ENCODE results near the gene TMEM79. TPM values are rescaled to one million over a fixed set of nuclear protein-coding genes. Genes with fewer than 3 reads are reported as not detected.

Gene TMEM79
- total RNA-seq, 1 experiment from 2014 or later: 9.1 TPM

DNA sequence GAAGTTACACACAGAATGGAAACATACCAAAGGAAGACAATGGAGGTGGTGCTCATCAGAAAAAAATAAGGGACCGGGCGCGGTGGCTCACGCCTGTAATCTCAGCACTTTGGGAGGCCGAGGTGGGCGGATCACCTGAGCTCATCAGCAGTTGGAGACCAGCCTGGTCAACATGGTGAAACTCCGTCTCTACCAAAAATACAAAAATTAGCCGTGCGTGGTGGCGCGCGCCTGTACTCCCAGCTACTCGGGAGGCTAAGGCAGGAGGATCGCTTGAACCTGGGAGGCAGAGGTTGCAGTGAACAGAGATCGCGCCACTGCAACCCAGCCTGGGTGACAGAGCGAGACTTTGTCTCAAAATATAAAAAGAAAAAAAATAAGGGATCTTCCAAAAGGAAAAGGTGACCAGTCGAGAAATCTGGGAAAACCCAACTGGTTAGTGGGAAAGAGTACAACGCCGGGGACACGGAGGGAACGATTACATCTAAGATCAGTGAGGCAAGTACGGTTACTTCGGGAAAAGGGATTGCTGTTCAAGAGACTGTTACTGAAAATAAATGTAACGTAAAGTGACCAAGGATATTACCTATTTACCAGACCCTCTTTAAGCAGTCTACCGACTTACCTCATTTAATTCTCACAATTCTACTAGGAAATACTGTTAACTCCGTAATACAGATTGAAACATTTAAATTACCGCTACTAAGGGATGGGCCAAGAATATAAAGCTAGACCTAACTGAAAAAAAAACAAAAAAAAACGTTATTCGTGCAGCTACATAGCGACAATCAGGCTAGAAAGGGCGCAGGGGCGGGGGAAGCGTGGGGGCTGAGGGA, 53.1 kb downstream of the TMEM79 start:
- H3K36me3 ChIP-seq (ENCODE audit: insufficient read depth, low read length, poor library complexity, severe bottlenecking): peaks cover 38% of the 10 kb centered on the region
- peak overlapping the region; percentile 86 for H3K27ac ChIP-seq (ENCODE audit: low read depth, low read length, poor library complexity, severe bottlenecking)
- no peaks in the 10 kb centered on the region for H3K9me3 ChIP-seq (ENCODE audit: low read depth, low read length, poor library complexity, severe bottlenecking)
- no peaks in the 10 kb centered on the region for H3K27me3 ChIP-seq (replicated peaks; ENCODE audit: insufficient read depth, low read depth, low read length, poor library complexity)
- CTCF ChIA-PET: interaction anchor here (0.6 to 0.7 kb wide), 2 partner anchors 16 to 359 kb away, joined by 3 to 4 read pairs; partner anchors contain the start of gene ARHGEF2
- H3K4me3 ChIP-seq (ENCODE audit: low read depth, low read length, poor library complexity, severe bottlenecking): peak overlapping the region; percentile 88
- intact Hi-C loops (cut with micrococcal nuclease; ENCODE audit: unreplicated experiment): loop anchor here (10.0 kb wide), 1 partner anchor 62 kb away; no protein-coding TSS in a partner anchor
- DNase-seq (ENCODE audit: low spot score): peak; percentile 29
- TSS peak; percentile 53 for BruUV-seq (replicated peaks)
- peaks cover 14% of the 10 kb centered on the region for H3K4me1 ChIP-seq (ENCODE audit: insufficient read depth, low read length, poor library complexity, severe bottlenecking)
- POLR2A ChIA-PET (ENCODE audit: low non-redundant PET): interaction anchor here (0.5 kb wide), 1 partner anchor 1064 kb away, joined by 8 read pairs; the partner anchor contains the start of gene CLK2
- TF ChIP-seq, protein P1, sequence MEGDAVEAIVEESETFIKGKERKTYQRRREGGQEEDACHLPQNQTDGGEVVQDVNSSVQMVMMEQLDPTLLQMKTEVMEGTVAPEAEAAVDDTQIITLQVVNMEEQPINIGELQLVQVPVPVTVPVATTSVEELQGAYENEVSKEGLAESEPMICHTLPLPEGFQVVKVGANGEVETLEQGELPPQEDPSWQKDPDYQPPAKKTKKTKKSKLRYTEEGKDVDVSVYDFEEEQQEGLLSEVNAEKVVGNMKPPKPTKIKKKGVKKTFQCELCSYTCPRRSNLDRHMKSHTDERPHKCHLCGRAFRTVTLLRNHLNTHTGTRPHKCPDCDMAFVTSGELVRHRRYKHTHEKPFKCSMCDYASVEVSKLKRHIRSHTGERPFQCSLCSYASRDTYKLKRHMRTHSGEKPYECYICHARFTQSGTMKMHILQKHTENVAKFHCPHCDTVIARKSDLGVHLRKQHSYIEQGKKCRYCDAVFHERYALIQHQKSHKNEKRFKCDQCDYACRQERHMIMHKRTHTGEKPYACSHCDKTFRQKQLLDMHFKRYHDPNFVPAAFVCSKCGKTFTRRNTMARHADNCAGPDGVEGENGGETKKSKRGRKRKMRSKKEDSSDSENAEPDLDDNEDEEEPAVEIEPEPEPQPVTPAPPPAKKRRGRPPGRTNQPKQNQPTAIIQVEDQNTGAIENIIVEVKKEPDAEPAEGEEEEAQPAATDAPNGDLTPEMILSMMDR (conservative IDR thresholded peaks at IDR 0.05; ENCODE audit: low read depth, low read length): no peak
- TF ChIP-seq EZH2 (IDR thresholded peaks at IDR 0.05; ENCODE audit: borderline replicate concordance, low read depth, low read length, poor library complexity, severe bottlenecking): no peak

DNA sequence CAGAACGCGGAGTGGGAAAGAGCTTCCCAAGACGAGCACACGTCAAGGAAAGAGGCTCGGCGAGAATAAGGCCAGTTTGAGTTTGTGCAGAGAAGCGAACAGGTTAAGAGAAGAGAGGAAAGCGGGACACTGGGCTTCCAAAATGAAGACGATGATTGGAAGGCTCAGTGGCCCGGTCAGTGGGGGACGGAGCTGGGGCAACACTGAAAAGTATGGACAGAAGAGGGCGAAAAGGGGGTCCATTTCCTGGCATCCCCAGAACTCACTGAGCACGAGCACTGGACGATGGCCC, 53.7 kb downstream of the TMEM79 start:
- Histone ChIP-seq H3K4me1 (ENCODE audit: insufficient read depth, low read length, poor library complexity, severe bottlenecking) (peaks cover 14% of the 10 kb centered on the region), H3K9me3 (ENCODE audit: low read depth, low read length, poor library complexity, severe bottlenecking) (no peaks in the 10 kb centered on the region), H3K4me3 (ENCODE audit: low read depth, low read length, poor library complexity, severe bottlenecking) (peak overlapping the region; percentile 88), H3K27ac (ENCODE audit: low read depth, low read length, poor library complexity, severe bottlenecking) (peak overlapping the region; percentile 86), H3K27me3 (replicated peaks; ENCODE audit: insufficient read depth, low read depth, low read length, poor library complexity) (no peaks in the 10 kb centered on the region), H3K36me3 (ENCODE audit: insufficient read depth, low read length, poor library complexity, severe bottlenecking) (peaks cover 32% of the 10 kb centered on the region)
- no peak for TF ChIP-seq EZH2 (IDR thresholded peaks at IDR 0.05; ENCODE audit: borderline replicate concordance, low read depth, low read length, poor library complexity, severe bottlenecking)
- TF ChIP-seq, protein P1 (conservative IDR thresholded peaks at IDR 0.05; ENCODE audit: low read depth, low read length): no peak
- no TSS peak for BruUV-seq (replicated peaks)
- no peak for DNase-seq (ENCODE audit: low spot score)
- ChIA-PET CTCF (interaction anchor here (0.6 kb wide), 1 partner anchor 16 kb away, joined by 4 read pairs; no protein-coding TSS in a partner anchor), POLR2A (ENCODE audit: low non-redundant PET) (interaction anchor here (0.5 kb wide), 1 partner anchor 1064 kb away, joined by 8 read pairs; the partner anchor contains the start of gene CLK2)
- intact Hi-C loops (cut with micrococcal nuclease; ENCODE audit: unreplicated experiment): loop anchor here (10.0 kb wide), 1 partner anchor 63 kb away; no protein-coding TSS in a partner anchor

DNA sequence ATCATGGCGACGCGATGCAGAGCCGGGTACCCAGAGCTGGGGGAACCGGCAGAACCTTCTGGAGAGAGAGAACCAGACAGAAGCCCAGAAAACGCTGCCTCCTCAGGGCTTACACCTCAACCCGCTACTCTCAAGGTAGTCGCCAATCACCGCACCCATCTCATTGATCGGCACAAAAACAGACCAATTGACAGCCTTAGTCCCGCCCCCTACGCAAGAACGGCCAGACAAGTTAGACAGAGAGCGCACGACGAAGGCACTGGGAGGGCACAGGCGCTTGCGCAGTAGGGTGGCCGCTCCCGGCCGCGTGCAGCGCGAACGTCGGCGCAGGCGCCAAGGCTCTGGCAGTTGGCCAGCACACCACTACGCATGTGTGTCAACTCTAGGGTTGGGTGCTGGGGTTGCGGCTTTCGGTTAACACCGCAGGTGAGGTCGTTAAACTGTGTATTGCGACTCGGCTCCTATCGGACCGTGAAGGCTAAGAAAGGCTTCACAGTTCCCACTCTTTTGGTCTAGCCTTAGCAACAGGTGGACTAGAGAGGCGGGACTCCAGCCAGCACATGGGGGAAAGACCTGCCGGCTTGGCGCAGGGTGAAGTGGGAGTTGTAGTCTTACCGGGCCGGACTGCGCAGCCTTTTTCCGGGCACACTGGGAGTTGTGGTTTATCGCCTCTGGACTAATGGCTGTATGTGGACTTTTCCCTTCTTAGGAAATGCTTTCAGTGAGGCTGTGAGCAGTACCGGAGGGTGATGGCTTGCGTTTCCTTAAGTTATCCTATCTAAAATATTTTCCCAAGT, 54.3 kb downstream of the TMEM79 start, which contains the start of the genes CCT3 and TSACC:
TSS of gene CCT3 (minus strand) at position 113 of the 797 bp plus-strand sequence. CDS start at position 5, 108 bp downstream.
TSS of gene TSACC (plus strand) at position 347 of the 797 bp plus-strand sequence. CDS start 1,232 bp downstream, outside the sequence.
- TF ChIP-seq, protein P1 (conservative IDR thresholded peaks at IDR 0.05; ENCODE audit: low read depth, low read length): no peak
- no peak for TF ChIP-seq EZH2 (IDR thresholded peaks at IDR 0.05; ENCODE audit: borderline replicate concordance, low read depth, low read length, poor library complexity, severe bottlenecking)
- peak; percentile 100 for DNase-seq (ENCODE audit: low spot score)
- peaks cover 14% of the 10 kb centered on the region for H3K4me1 ChIP-seq (ENCODE audit: insufficient read depth, low read length, poor library complexity, severe bottlenecking)
- BruUV-seq (replicated peaks): no TSS peak
- H3K27ac ChIP-seq (ENCODE audit: low read depth, low read length, poor library complexity, severe bottlenecking): peak within 1 kb of the TSS; percentile 86
- H3K36me3 ChIP-seq (ENCODE audit: insufficient read depth, low read length, poor library complexity, severe bottlenecking): peaks cover 27% of the 10 kb centered on the region
- ChIA-PET CTCF (interaction anchor here (0.6 kb wide), 1 partner anchor 17 kb away, joined by 4 read pairs; no protein-coding TSS in a partner anchor), POLR2A (ENCODE audit: low non-redundant PET) (interaction anchor here (0.5 kb wide), 1 partner anchor 1065 kb away, joined by 8 read pairs; the partner anchor contains the start of gene CLK2)
- peak within 1 kb of the TSS; percentile 88 for H3K4me3 ChIP-seq (ENCODE audit: low read depth, low read length, poor library complexity, severe bottlenecking)
- H3K27me3 ChIP-seq (replicated peaks; ENCODE audit: insufficient read depth, low read depth, low read length, poor library complexity): no peaks in the 10 kb centered on the region
- H3K9me3 ChIP-seq (ENCODE audit: low read depth, low read length, poor library complexity, severe bottlenecking): no peaks in the 10 kb centered on the region
- intact Hi-C loops (cut with micrococcal nuclease; ENCODE audit: unreplicated experiment): loop anchor here (10.0 kb wide), 1 partner anchor 64 kb away; no protein-coding TSS in a partner anchor

Measured in A673 (cell line).